ENCODE data around the gene GPX4. TPM values are rescaled to one million over a fixed set of nuclear protein-coding genes. Genes with fewer than 3 reads are reported as not detected.
A peak's percentile ranks its signal among the peaks of the same experiment; 100 is the strongest.

Gene GPX4
- total and polyA plus RNA-seq, 12 donors, result 332 to 1,424 (median 704) TPM

DNA sequence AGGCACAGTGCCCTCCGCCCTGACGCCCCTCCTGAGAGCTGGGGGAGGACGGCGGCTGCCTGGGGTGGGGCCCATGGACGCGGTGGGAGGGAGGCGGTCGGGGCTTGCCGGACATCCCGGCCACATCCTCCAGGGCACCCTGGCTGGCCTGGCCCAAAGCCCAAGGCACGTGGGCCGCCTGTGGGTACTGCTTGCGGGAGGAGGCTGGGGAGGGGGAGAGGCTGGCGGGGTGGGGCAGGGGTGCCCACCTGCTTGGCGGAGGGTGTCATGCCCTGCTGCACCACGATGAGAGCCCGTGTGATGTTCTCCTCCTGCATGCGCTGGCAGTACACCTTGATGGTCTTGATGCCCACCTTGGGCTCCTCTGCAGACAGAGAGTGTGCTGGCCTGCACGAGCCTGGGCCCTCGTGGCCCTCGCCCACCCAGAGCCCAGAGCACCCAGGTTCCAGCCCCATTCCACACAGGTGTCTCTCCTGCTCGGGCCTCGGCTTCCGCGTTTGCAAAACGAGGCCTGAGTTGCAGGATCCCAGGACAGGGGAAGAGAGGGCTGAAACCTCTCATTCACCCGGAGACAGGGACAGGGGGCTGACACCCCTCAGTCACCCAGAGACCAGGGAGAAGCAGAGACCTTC, 12.1 kb upstream of the GPX4 start:
- Histone ChIP-seq H3K27ac (no peak overlapping the region), H3K4me1 (replicated peaks in 1 of 2) (peaks cover 13 to 18% of the 10 kb centered on the region in 2 donors), H3K27me3 (no peaks in the 10 kb centered on the region), H3K36me3 (replicated peaks in 1 of 2) (peaks cover 0 to 50% of the 10 kb centered on the region in 2 donors), H3K4me3 (no peak overlapping the region), H3K9me3 (replicated peaks in 1 of 3) (no peaks in the 10 kb centered on the region)
- WGBS, 4 donors, result 87 to 100% (median 92%) methylated on average over 1 to 27 of the region's 27 CpGs
- peak in 1 of 7 donors; percentile 16 for DNase-seq
- TF ChIP-seq, protein P1, sequence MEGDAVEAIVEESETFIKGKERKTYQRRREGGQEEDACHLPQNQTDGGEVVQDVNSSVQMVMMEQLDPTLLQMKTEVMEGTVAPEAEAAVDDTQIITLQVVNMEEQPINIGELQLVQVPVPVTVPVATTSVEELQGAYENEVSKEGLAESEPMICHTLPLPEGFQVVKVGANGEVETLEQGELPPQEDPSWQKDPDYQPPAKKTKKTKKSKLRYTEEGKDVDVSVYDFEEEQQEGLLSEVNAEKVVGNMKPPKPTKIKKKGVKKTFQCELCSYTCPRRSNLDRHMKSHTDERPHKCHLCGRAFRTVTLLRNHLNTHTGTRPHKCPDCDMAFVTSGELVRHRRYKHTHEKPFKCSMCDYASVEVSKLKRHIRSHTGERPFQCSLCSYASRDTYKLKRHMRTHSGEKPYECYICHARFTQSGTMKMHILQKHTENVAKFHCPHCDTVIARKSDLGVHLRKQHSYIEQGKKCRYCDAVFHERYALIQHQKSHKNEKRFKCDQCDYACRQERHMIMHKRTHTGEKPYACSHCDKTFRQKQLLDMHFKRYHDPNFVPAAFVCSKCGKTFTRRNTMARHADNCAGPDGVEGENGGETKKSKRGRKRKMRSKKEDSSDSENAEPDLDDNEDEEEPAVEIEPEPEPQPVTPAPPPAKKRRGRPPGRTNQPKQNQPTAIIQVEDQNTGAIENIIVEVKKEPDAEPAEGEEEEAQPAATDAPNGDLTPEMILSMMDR (IDR thresholded peaks at IDR 0.05), result no peak
- TF ChIP-seq POLR2A (IDR thresholded peaks at IDR 0.05), result no peak
- intact Hi-C loops (cut with DNase I), result no loop called here

DNA sequence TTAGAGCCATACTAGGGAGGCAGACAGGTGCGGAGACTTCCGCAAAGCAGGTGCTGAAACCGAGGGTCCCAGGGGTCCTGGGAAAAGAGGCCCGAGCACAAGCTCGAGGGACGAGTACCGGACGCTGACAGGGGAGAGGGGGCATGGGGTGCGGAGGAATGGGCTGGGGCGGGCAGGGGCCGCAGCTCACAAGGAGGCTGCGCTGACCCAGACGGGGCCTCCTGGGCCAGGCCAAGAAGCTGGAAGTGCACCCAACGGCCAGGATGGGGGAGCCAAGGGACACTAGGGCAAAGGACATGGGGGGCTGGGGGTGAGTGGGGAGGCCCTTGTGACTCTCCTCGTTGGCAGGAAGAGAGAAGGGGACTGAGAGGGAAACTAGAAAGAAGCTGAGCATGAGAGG, 10.5 kb upstream of the GPX4 start:
- DNase-seq, result no peak
- TF ChIP-seq, protein P1 (IDR thresholded peaks at IDR 0.05), result no peak
- TF ChIP-seq POLR2A (IDR thresholded peaks at IDR 0.05), result no peak
- Histone ChIP-seq H3K4me3 (no peak overlapping the region), H3K27me3 (no peaks in the 10 kb centered on the region), H3K9me3 (replicated peaks in 1 of 3) (no peaks in the 10 kb centered on the region), H3K4me1 (replicated peaks in 1 of 2) (peaks cover 13 to 18% of the 10 kb centered on the region in 2 donors), H3K27ac (no peak overlapping the region), H3K36me3 (replicated peaks in 1 of 2) (peaks cover 0 to 43% of the 10 kb centered on the region in 2 donors)
- intact Hi-C loops (cut with DNase I), result no loop called here
- 83 to 87% (median 85%) methylated on average over 14 to 15 of the region's 15 CpGs for WGBS, 4 donors

DNA sequence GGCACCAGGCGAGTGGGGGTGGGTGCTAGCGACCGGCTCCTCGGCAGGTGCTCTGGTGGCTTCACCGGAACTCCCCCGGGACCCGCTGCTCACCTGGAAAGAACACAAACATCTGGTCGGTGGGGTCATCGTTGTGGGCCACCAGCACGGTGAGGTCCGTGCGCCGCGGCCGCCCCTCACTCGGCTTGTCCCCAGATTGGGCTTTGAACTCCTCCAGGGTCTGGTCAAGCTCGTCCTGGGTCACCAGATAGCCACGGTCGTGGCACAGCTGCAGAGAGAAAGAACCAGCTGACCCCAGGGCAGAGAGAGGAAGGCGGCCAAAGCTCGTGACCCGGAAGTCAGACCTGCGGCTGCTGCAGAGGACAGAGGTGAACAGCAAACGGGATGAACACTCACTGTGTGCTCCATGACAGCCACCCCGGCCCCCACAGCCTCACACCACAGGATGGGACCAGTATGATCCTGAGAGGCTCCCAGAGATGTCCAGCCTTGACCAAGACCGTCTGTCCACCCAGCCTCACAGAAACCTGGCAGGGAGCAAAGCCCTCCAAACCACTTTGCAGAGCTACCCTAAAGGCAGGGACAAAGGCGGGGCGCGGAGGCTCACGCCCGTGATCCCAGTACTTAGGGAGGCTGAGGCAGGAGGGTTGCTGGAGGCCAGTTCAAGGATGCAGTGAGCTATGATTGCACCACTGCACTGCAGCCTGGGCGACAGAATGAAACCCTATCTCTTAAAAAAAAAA, 9.8 kb upstream of the GPX4 start:
- Histone ChIP-seq H3K4me3 (peak overlapping the region in 3 of 4 donors; percentile 5 to 81 (median 61)), H3K9me3 (replicated peaks in 1 of 3) (no peaks in the 10 kb centered on the region), H3K27me3 (no peaks in the 10 kb centered on the region), H3K36me3 (replicated peaks in 1 of 2) (peaks cover 0 to 38% of the 10 kb centered on the region in 2 donors), H3K4me1 (replicated peaks in 1 of 2) (peaks cover 14 to 18% of the 10 kb centered on the region in 2 donors), H3K27ac (no peak overlapping the region)
- DNase-seq, result no peak
- 36 to 64% (median 58%) methylated on average over 13 to 32 of the region's 32 CpGs for WGBS, 4 donors
- no peak for TF ChIP-seq POLR2A (IDR thresholded peaks at IDR 0.05)
- TF ChIP-seq, protein P1 (IDR thresholded peaks at IDR 0.05), result no peak
- intact Hi-C loops (cut with DNase I), result no loop called here

DNA sequence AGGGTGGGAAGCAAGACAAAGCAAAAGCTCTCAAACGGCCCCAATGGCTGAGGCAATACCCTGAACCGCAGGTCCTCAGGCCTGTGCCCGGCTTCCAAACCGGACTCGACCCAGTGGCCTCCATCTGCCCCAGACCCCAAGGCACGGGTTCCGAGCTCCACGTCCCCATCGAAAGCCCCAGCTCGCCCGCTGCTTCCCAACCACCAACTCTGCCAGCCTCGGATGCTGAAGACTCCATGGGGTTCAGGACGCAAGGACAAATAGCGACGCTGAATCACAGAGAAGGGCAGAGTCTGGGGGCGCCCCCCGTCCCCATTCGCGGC, 9.2 kb upstream of the GPX4 start:
- peaks cover 17 to 20% of the 10 kb centered on the region in 2 donors for H3K4me1 ChIP-seq (replicated peaks in 1 of 2)
- intact Hi-C loops (cut with DNase I), result no loop called here
- no peak for TF ChIP-seq POLR2A (IDR thresholded peaks at IDR 0.05)
- TF ChIP-seq, protein P1 (IDR thresholded peaks at IDR 0.05), result no peak
- H3K27me3 ChIP-seq, result no peaks in the 10 kb centered on the region
- WGBS, 4 donors, result 0 to 18% (median 0%) methylated on average over 2 to 19 of the region's 19 CpGs
- peak in 1 of 7 donors; percentile 31 for DNase-seq
- peak overlapping the region; percentile 5 to 81 (median 56) for H3K4me3 ChIP-seq
- H3K9me3 ChIP-seq (replicated peaks in 1 of 3), result no peaks in the 10 kb centered on the region
- H3K27ac ChIP-seq, result peak overlapping the region in 3 of 5 donors; percentile 19 to 67 (median 63)
- peaks cover 0 to 31% of the 10 kb centered on the region in 2 donors for H3K36me3 ChIP-seq (replicated peaks in 1 of 2)
